HCT116 (cell line): ENCODE measurements around the gene CPD. TPM values are rescaled to one million over a fixed set of nuclear protein-coding genes. Genes with fewer than 3 reads are reported as not detected.

Experiments
- ATAC-seq: fragments of 200-7000 bp; cut with Tn5 transposase; 2 replicates; pipeline ENCODE4 v1.9.1; 2020; ENCODE audit warnings: mild to moderate bottlenecking, moderate library complexity
- BruUV-seq: library from RNA; stranded (reverse); fragments of 400-500 nt; replicated peaks from 2 replicates; lab custom pipeline; 2021; lab: Mats Ljungman, UMichigan
- CTCF ChIA-PET: fragments of 300-600 bp; sonication (Branson Sonifier 250); formaldehyde crosslinking; loops from one replicate; lab custom pipeline; 2021; ENCODE audit warnings: antibody characterized with exemption; lab: Charles Lee
- POLR2A ChIA-PET: fragments of 300-600, 350-600 bp; sonication (Branson Sonifier 250); formaldehyde crosslinking; loops from one replicate; lab custom pipeline; 2021; ENCODE audit warnings: antibody characterized with exemption; lab: Charles Lee
- RAD21 ChIA-PET, 2 experiments: fragments of 300-600 bp; sonication (Branson Sonifier 250); formaldehyde crosslinking; loops; one replicate each; lab custom pipeline; 2023; ENCODE audit warnings: low total read pairs in 2 of 2; ENCODE audit not compliant: uncharacterized antibody in 2 of 2, unreplicated experiment in 2 of 2, low non-redundant PET in 1 of 2; lab: Charles Lee
- DNase-seq: peaks from one replicate; pipeline ENCODE4 v3.0.0-alpha.2; 2010; ENCODE audit warnings: low read depth, low spot score
- H2AFZ ChIP-seq: fragments of 200-600 bp; shearing (Covaris generic), sonication (generic); 2 replicates; pipeline ENCODE4 v1.6.1; 2017; ENCODE audit warnings: low read depth, mixed run types, mixed read lengths, antibody characterized with exemption, low read length; ENCODE audit not compliant: poor library complexity, severe bottlenecking
- H3K27ac ChIP-seq: 2 replicates; pipeline ENCODE4 v1.5.1; 2012; ENCODE audit warnings: low read depth, low read length
- H3K27me3 ChIP-seq: fragments of 200-600 bp; sonication (generic); 2 replicates; pipeline ENCODE4 v1.6.1; 2016; ENCODE audit warnings: mixed run types, low read length, mixed read lengths; ENCODE audit not compliant: insufficient read depth
- H3K36me3 ChIP-seq, 2 experiments: fragments of 200-500 bp in 1 of 2; fragments of 200-600 bp in 1 of 2; sonication (Bioruptor generic) in 1 of 2; sonication (generic) in 1 of 2; 2 replicates each; pipeline versions ENCODE4 v1.5.1 to v1.6.1; 2014 to 2016; ENCODE audit warnings: low read length in 2 of 2, inconsistent platforms in 1 of 2, mixed read lengths in 1 of 2, mixed run types in 1 of 2; ENCODE audit not compliant: insufficient read depth in 2 of 2, control insufficient read depth in 1 of 2
- H3K4me1 ChIP-seq, 2 experiments: fragments of 200-600 bp in 1 of 2; sonication (generic) in 1 of 2; 2 replicates each; pipeline versions ENCODE4 v1.5.1 to v1.6.1; 2012 to 2017; ENCODE audit warnings: low read length in 2 of 2, inconsistent platforms in 1 of 2, mild to moderate bottlenecking in 1 of 2, mixed read lengths in 1 of 2, mixed run types in 1 of 2, moderate library complexity in 1 of 2; ENCODE audit not compliant: insufficient read depth in 2 of 2, control insufficient read depth in 1 of 2
- H3K4me2 ChIP-seq: fragments of 200-600 bp; sonication (generic); 2 replicates; pipeline ENCODE4 v1.6.1; 2017; ENCODE audit warnings: mixed run types, low read length, mixed read lengths
- H3K4me3 ChIP-seq, 2 experiments: fragments of 200-600 bp in 1 of 2; sonication (generic) in 1 of 2; replicated peaks in 1 of 2; 2 replicates each; pipeline ENCODE4 v1.5.1; 2011 to 2016; ENCODE audit warnings: low read length in 2 of 2, control low read depth in 1 of 2, low read depth in 1 of 2, mild to moderate bottlenecking in 1 of 2, mixed read lengths in 1 of 2, mixed run types in 1 of 2
- H3K79me2 ChIP-seq: fragments of 200-600 bp; sonication (generic); 2 replicates; pipeline ENCODE4 v1.6.1; 2017; ENCODE audit warnings: mild to moderate bottlenecking, mixed run types, low read length, moderate library complexity, mixed read lengths; ENCODE audit not compliant: insufficient read depth
- H3K9ac ChIP-seq: fragments of 200-600 bp; sonication (generic); 2 replicates; pipeline ENCODE4 v1.6.1; 2016; ENCODE audit warnings: low read length, mixed read lengths
- H3K9me2 ChIP-seq: fragments of 200-600 bp; sonication (generic), shearing (Covaris generic); 2 replicates; pipeline ENCODE4 v1.6.1; 2017; ENCODE audit warnings: mixed run types, mild to moderate bottlenecking, moderate library complexity; ENCODE audit not compliant: insufficient read depth
- H3K9me3 ChIP-seq, 2 experiments: fragments of 200-500 bp in 1 of 2; fragments of 200-600 bp in 1 of 2; sonication (Bioruptor generic) in 1 of 2; sonication (generic) in 1 of 2; 2 replicates each; pipeline ENCODE4 v1.6.1; 2014 to 2017; ENCODE audit warnings: low read length in 2 of 2, mixed read lengths in 2 of 2, inconsistent platforms in 1 of 2, low read depth in 1 of 2, mild to moderate bottlenecking in 1 of 2, mixed run types in 1 of 2, moderate library complexity in 1 of 2; ENCODE audit not compliant: control insufficient read depth in 1 of 2, insufficient read depth in 1 of 2
- H4K20me1 ChIP-seq: fragments of 200-600 bp; sonication (generic), shearing (Covaris generic); 2 replicates; pipeline ENCODE4 v1.6.1; 2017; ENCODE audit warnings: mixed run types, mild to moderate bottlenecking, moderate library complexity; ENCODE audit not compliant: insufficient read depth
- ATF3 ChIP-seq: IDR thresholded peaks from 2 replicates; pipeline ENCODE4 v1.6.1; 2012
- CBX3 ChIP-seq: IDR thresholded peaks from 2 replicates; pipeline ENCODE4 v1.6.1; 2012; ENCODE audit warnings: low read depth
- CEBPB ChIP-seq: IDR thresholded peaks from 2 replicates; pipeline ENCODE4 v1.6.1; 2012; ENCODE audit warnings: low read depth
- CTCF ChIP-seq, 3 experiments: fragments of 200-600 bp in 1 of 3; sonication (generic) in 1 of 3; IDR thresholded peaks in 2 of 3; conservative IDR thresholded peaks in 1 of 3; 2 replicates each; pipeline ENCODE4 v1.5.1; 2012 to 2017; ENCODE audit warnings: low read depth in 2 of 3, low read length in 2 of 3, antibody characterized with exemption in 1 of 3, borderline replicate concordance in 1 of 3, control low read depth in 1 of 3, mild to moderate bottlenecking in 1 of 3, mixed read lengths in 1 of 3, mixed run types in 1 of 3, moderate library complexity in 1 of 3; ENCODE audit not compliant: insufficient read depth in 1 of 3
- EGR1 ChIP-seq: IDR thresholded peaks from 2 replicates; pipeline ENCODE4 v1.6.1; 2012; ENCODE audit warnings: low read depth
- ELF1 ChIP-seq: IDR thresholded peaks from 2 replicates; pipeline ENCODE4 v1.6.1; 2012; ENCODE audit warnings: low read depth, borderline replicate concordance
- EZH2phosphoT487 ChIP-seq: fragments of 200-600 bp; IDR thresholded peaks from 2 replicates; pipeline ENCODE4 v1.6.1; 2018; ENCODE audit warnings: antibody characterized with exemption, borderline replicate concordance
- FOSL1 ChIP-seq: IDR thresholded peaks from 2 replicates; pipeline ENCODE4 v1.6.1; 2012; ENCODE audit warnings: low read depth
- MAX ChIP-seq: IDR thresholded peaks from 2 replicates; pipeline ENCODE4 v1.6.1; 2012
- POLR2A ChIP-seq: IDR thresholded peaks from 2 replicates; pipeline ENCODE4 v1.7.0; 2011; ENCODE audit warnings: borderline replicate concordance; ENCODE audit not compliant: insufficient read depth, insufficient read length; ENCODE audit errors: extremely low read depth
- POLR2AphosphoS5 ChIP-seq: IDR thresholded peaks from 2 replicates; pipeline ENCODE4 v1.6.1; 2011; ENCODE audit warnings: mild to moderate bottlenecking, low read depth, low read length, moderate library complexity
- RAD21 ChIP-seq: IDR thresholded peaks from 2 replicates; pipeline ENCODE4 v1.6.1; 2012; ENCODE audit warnings: low read depth, mild to moderate bottlenecking
- REST ChIP-seq: IDR thresholded peaks from 2 replicates; pipeline ENCODE4 v1.6.1; 2012; ENCODE audit warnings: low read depth
- SIN3A ChIP-seq: IDR thresholded peaks from 2 replicates; pipeline ENCODE4 v1.6.1; 2012; ENCODE audit warnings: low read depth
- SP1 ChIP-seq: IDR thresholded peaks from 2 replicates; pipeline ENCODE4 v1.6.1; 2012; ENCODE audit warnings: low read depth
- ZFX ChIP-seq: fragments of 450-650 bp; IDR thresholded peaks from 2 replicates; pipeline ENCODE4 v1.6.1; 2017
- intact Hi-C: fragments of 100-400 bp; cut with micrococcal nuclease; formaldehyde crosslinking; loops from 2 replicates; pipeline ENCODE4 v1.10.0; 2022
- total RNA-seq: library from RNA; stranded (reverse); gene quantifications from one replicate; pipeline ENCODE4 v1.2.1, GENCODE V29; 2021; ENCODE audit not compliant: unreplicated experiment

CPD gene
- total RNA-seq, 1 experiment from 2014 or later: 47.2 TPM

GRCh38 chr17:30363715-30364202 lies 15.0 kb upstream of the CPD start:
- peaks cover 0 to 10% of the 10 kb centered on the region in 2 experiments; a peak in 2 of 4 replicates for H3K4me1 ChIP-seq
- no peaks in the 10 kb centered on the region for H3K79me2 ChIP-seq
- no peak overlapping the region for H3K27ac ChIP-seq
- no peaks in the 10 kb centered on the region for H3K27me3 ChIP-seq
- no peaks in the 10 kb centered on the region for H4K20me1 ChIP-seq
- ChIA-PET RAD21 (no interaction called here), CTCF (no interaction called here), POLR2A (no interaction called here)
- H3K9me3 ChIP-seq: peaks cover 0 to 12% of the 10 kb centered on the region in 2 experiments; a peak in 2 of 4 replicates
- ATAC-seq (no peak), DNase-seq (no peak)
- TF ChIP-seq SIN3A: no peak
- TF ChIP-seq RAD21: no peak
- peak; percentile 39; the same call in 1 of the 2 replicates for TF ChIP-seq SP1
- no peak for TF ChIP-seq EZH2phosphoT487
- peak; percentile 80 for TF ChIP-seq CEBPB
- peak; percentile 53; the same call in 1 of the 2 replicates for TF ChIP-seq EGR1
- no peak for TF ChIP-seq ZFX
- no peak for TF ChIP-seq CBX3
- no peak for TF ChIP-seq POLR2AphosphoS5
- H3K9ac ChIP-seq: no peak overlapping the region
- intact Hi-C loops: no loop called here
- BruUV-seq: no TSS peak
- peaks cover 3% of the 10 kb centered on the region; the same call in 1 of the 2 replicates for H3K9me2 ChIP-seq
- H3K4me2 ChIP-seq: no peak overlapping the region
- no peak overlapping the region for H2AFZ ChIP-seq
- H3K4me3 ChIP-seq: no peak overlapping the region
- H3K36me3 ChIP-seq: no peaks in the 10 kb centered on the region

- Histone ChIP-seq H3K79me2 (no peaks in the 10 kb centered on the region), H3K9me3 (peaks cover 0 to 12% of the 10 kb centered on the region in 2 experiments; a peak in 2 of 4 replicates), H3K9me2 (peaks cover 3% of the 10 kb centered on the region; the same call in 1 of the 2 replicates), H3K27ac (no peak overlapping the region), H3K27me3 (no peaks in the 10 kb centered on the region), H4K20me1 (no peaks in the 10 kb centered on the region), H3K36me3 (no peaks in the 10 kb centered on the region), H3K4me2 (no peak overlapping the region), H3K4me3 (no peak overlapping the region), H3K4me1 (peaks cover 0 to 16% of the 10 kb centered on the region in 2 experiments; a peak in 2 of 4 replicates), H2AFZ (no peak overlapping the region), H3K9ac (no peak overlapping the region)
- intact Hi-C loops: no loop called here
- POLR2A ChIA-PET: no interaction called here
- RAD21 ChIA-PET: no interaction called here
- no peak for ATAC-seq
- no TSS peak for BruUV-seq
- CTCF ChIA-PET: interaction anchor here (0.6 to 1.6 kb wide), 2 partner anchors 11 to 30 kb away, joined by 3 to 4 read pairs; no protein-coding TSS in a partner anchor
- DNase-seq: no peak
- TF ChIP-seq POLR2AphosphoS5: no peak
- TF ChIP-seq CTCF (IDR thresholded peaks at IDR 0.05 in 2 of 3, conservative IDR thresholded peaks at IDR 0.05 in 1 of 3; ENCODE audit: borderline replicate concordance in 1 of 3, insufficient read depth in 1 of 3, low read depth in 2 of 3, low read length in 2 of 3): no peak
- TF ChIP-seq FOSL1: no peak
- no peak for TF ChIP-seq ELF1
- TF ChIP-seq REST: no peak
- no peak for TF ChIP-seq POLR2A
- TF ChIP-seq EZH2phosphoT487: no peak
- no peak for TF ChIP-seq ATF3
- TF ChIP-seq MAX: no peak
- TF ChIP-seq CBX3: no peak
Observed at GRCh38 chr17:30366536-30366935, 12.2 kb upstream of the CPD start.
